Sigmoid colon (tissue), 3 donors: ENCODE measurements around the gene MSL2.

Experiments used
- CTCF ChIP-seq, 4 experiments: fragments of 450-650 bp in 3 of 4; fragments of 200-600 bp in 1 of 4; IDR thresholded peaks; one replicate each; pipeline ENCODE4 v1.5.1; 2016 to 2019; ENCODE audit warnings: antibody characterized with exemption in 4 of 4, mild to moderate bottlenecking in 3 of 4, moderate library complexity in 2 of 4
- POLR2A ChIP-seq, 2 donors: fragments of 450-650 bp; IDR thresholded peaks; one replicate each; pipeline ENCODE4 v1.6.1; 2016; ENCODE audit warnings: antibody characterized with exemption in 2 of 2, mild to moderate bottlenecking in 2 of 2, moderate library complexity in 2 of 2

- TF ChIP-seq POLR2A (IDR thresholded peaks at IDR 0.05) (no peak), CTCF (IDR thresholded peaks at IDR 0.05) (no peak)
Observed at GRCh38 chr3:136189043-136189442, 7.1 kb downstream of the MSL2 start.
